NCI-H446 treated with DMSO at 0.1 percent for 48 hours (cell line): ENCODE results near the gene DOCK8.

Experiments
- DNase-seq: peaks from one replicate; lab custom pipeline; 2025; lab: John Stamatoyannopoulos, UW

DOCK8 gene

GRCh38 chr9:459491-460444, 245.1 kb downstream of the DOCK8 start:
- no peak for DNase-seq

GRCh38 chr9:462121-462520, 247.5 kb downstream of the DOCK8 start:
- DNase-seq = no peak

GRCh38 chr9:462606-463005, 247.9 kb downstream of the DOCK8 start:
- DNase-seq = no peak

- no peak for DNase-seq
These were observed 248.9 kb downstream of the DOCK8 start for GRCh38 chr9:463455-464171.

- DNase-seq = no peak
These were observed 252.1 kb downstream of the DOCK8 start for GRCh38 chr9:466747-467146.

- DNase-seq = no peak
These were observed 254.2 kb downstream of the DOCK8 start for GRCh38 chr9:468766-469426.

GRCh38 chr9:469672-470551, 255.2 kb downstream of the DOCK8 start:
- DNase-seq = peak; percentile 83

GRCh38 chr9:470552-471194, 256.0 kb downstream of the DOCK8 start:
- DNase-seq = no peak

GRCh38 chr9:471320-471719, 256.7 kb downstream of the DOCK8 start:
- DNase-seq = no peak

GRCh38 chr9:472479-473075, 257.9 kb downstream of the DOCK8 start:
- no peak for DNase-seq

GRCh38 chr9:477193-477592, 262.5 kb downstream of the DOCK8 start:
- no peak for DNase-seq

- DNase-seq = no peak
These were observed 264.8 kb downstream of the DOCK8 start for GRCh38 chr9:479304-479970.

GRCh38 chr9:479971-480350, 265.3 kb downstream of the DOCK8 start:
- DNase-seq = no peak

GRCh38 chr9:482739-483138, 268.1 kb downstream of the DOCK8 start:
- no peak for DNase-seq

GRCh38 chr9:486156-486555, 271.5 kb downstream of the DOCK8 start:
- no peak for DNase-seq

GRCh38 chr9:487429-487828, 272.8 kb downstream of the DOCK8 start:
- DNase-seq = no peak

GRCh38 chr9:488448-488847, 273.8 kb downstream of the DOCK8 start:
- no peak for DNase-seq

- no peak for DNase-seq
These were observed 274.8 kb downstream of the DOCK8 start for GRCh38 chr9:489198-490197.

- DNase-seq = no peak
These were observed 280.1 kb downstream of the DOCK8 start for GRCh38 chr9:494764-495163.
